HG03280 (cell line): ENCODE results near the gene PICALM.
"Not testable (repeated sequence)": the region's sequence is repeated elsewhere in the genome, so short reads cannot be mapped to it uniquely, and the experiment has no call there.

ENCODE experiments used
- ATAC-seq: cut with Tn5 transposase; IDR thresholded peaks from one replicate; pipeline ENCODE4 v1.9.1; 2021; ENCODE audit warnings: mild to moderate bottlenecking, moderate library complexity; ENCODE audit not compliant: unreplicated experiment

Gene PICALM

GRCh38 chr11:85947431-85948272 is 121.2 kb downstream of the PICALM start:
- no peak for ATAC-seq

- no peak for ATAC-seq
Observed at GRCh38 chr11:85946221-85946620, 122.7 kb downstream of the PICALM start.

GRCh38 chr11:85945788-85946187 is 123.1 kb downstream of the PICALM start:
- ATAC-seq, result no peak

- no peak for ATAC-seq
Observed at GRCh38 chr11:85945296-85945695, 123.6 kb downstream of the PICALM start.

- ATAC-seq, result no peak
Observed at GRCh38 chr11:85941380-85941973, 127.4 kb downstream of the PICALM start.

GRCh38 chr11:85939099-85940015 is 129.5 kb downstream of the PICALM start:
- ATAC-seq, result no peak

GRCh38 chr11:85937835-85938234 is 131.0 kb downstream of the PICALM start:
- ATAC-seq, result no peak

GRCh38 chr11:85935751-85936150 is 133.1 kb downstream of the PICALM start:
- no peak for ATAC-seq

GRCh38 chr11:85934596-85935169 is 134.2 kb downstream of the PICALM start:
- no peak for ATAC-seq

GRCh38 chr11:85930879-85931366 is 138.0 kb downstream of the PICALM start:
- ATAC-seq, result no peak

- ATAC-seq, result not testable (repeated sequence)
Observed at GRCh38 chr11:85926653-85927214, 142.2 kb downstream of the PICALM start.

GRCh38 chr11:85923455-85923854 is 145.4 kb downstream of the PICALM start:
- ATAC-seq, result no peak

GRCh38 chr11:85922367-85922766 is 146.5 kb downstream of the PICALM start:
- no peak for ATAC-seq

GRCh38 chr11:85918910-85919794 is 149.7 kb downstream of the PICALM start:
- ATAC-seq, result no peak

- ATAC-seq, result no peak
Observed at GRCh38 chr11:85914425-85914824, 154.5 kb downstream of the PICALM start.

GRCh38 chr11:85913513-85913912 is 155.4 kb downstream of the PICALM start:
- no peak for ATAC-seq

- ATAC-seq, result no peak
Observed at GRCh38 chr11:85912414-85912813, 156.5 kb downstream of the PICALM start.
